HUDEP-2 (cell line): ENCODE measurements around the gene NKAIN2.

Source experiments
- DNase-seq, 76 experiments: peaks; one replicate each; lab custom pipeline; 2025; ENCODE audit not compliant: unreplicated experiment in 76 of 76; lab: John Stamatoyannopoulos, UW

NKAIN2 gene

DNA sequence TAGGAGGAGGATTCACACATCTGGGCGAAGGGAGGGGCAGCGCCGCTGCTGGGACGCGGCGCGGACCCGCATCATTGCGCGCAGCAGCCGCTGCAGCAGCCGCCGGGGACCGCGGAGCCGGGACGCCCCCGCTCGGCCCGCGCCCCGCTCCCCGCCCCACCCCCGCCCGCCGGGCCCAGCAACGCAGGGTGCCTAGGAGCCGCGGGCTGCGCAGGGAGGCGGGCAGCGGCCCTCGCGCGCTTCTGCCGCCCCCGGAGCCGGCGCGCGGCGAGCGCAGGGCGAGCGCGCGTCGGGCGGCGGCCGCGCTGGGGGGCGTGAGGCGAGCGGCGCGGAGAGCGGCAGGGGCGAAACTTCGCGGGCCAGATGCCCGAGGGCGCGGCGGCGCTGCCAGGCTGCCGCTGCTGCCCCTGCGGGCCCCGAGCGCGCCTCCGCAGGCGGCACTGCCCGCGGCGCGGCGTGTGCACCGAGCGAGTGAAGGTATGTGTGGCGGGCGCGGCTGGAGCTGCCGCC lies at the start of gene NKAIN2:
Gene NKAIN2 (plus strand): TSS at position 362 of the 510 bp plus-strand sequence.
- DNase-seq, result no peak

DNA sequence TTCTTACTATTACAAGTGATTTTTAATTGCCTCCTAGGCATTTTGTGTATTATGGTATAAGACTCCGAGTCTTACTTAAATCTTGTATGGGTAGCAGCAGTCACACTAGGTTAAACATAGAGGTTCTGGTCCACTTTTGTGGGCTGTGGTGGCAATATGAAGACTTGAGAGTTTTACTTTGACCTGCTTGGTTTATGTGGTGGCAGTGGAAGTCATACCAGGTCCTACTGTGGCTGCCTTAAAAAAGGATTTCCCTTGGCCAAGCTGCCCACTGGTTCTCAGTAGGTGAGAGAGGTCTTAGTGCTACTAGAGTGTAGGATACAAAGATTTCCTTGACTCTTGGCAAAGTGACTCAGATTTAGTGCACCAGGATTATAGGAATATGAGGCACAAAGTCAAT lies 44.2 kb upstream of the NKAIN2 start:
- no peak for DNase-seq

DNA sequence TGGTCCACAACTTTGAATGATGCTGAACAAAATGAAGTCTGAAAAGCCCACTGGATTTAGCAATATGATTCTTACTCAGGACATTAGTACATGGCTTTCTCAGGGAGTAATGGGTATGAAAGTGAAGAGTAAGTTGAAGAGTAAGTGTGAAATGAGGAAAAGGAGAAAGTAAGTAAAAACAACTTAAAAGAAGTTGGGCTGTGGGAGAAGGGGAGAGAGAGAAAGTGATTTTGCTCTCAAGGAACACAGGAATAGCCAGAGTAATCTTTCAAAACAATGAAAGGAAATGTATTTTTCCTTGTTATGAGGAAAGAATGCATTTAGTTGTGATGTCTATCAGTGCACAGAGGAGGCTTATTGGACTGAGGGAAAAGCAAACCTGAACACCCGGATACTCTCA lies 39.8 kb upstream of the NKAIN2 start:
- DNase-seq, result no peak

- DNase-seq, result no peak
Measured at GRCh38 chr6:123764722-123765121, 38.9 kb upstream of the NKAIN2 start.

GRCh38 chr6:123768921-123769320 lies 34.7 kb upstream of the NKAIN2 start:
- no peak for DNase-seq

DNA sequence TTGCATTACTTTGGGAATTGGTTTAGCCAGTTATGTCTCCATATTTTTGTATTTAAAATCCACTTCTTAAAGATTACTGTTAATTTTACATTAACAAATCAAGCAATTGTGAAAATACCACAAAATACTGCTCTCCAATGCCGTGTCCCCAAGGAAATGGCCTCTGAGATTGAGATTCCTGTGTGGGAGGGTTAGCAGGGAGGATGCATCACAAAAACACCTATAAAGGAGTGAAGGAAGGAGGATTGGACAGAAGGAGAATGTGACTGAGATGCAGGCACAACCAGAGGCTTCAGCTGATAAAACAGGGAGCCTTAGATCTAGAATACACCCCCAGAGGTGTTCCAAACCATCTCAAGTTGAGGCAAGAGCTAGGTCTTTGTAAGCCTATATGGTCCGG lies 34.2 kb upstream of the NKAIN2 start:
- DNase-seq, result no peak

- no peak for DNase-seq
Measured at GRCh38 chr6:123770247-123770949, 33.3 kb upstream of the NKAIN2 start.

- no peak for DNase-seq
Measured at GRCh38 chr6:123771126-123771525, 32.5 kb upstream of the NKAIN2 start.

- DNase-seq, result no peak
Measured at GRCh38 chr6:123777563-123777962, 26.1 kb upstream of the NKAIN2 start.

- no peak for DNase-seq
Measured at GRCh38 chr6:123780021-123780420, 23.6 kb upstream of the NKAIN2 start.

- no peak for DNase-seq
Measured at GRCh38 chr6:123784330-123784729, 19.3 kb upstream of the NKAIN2 start.

DNA sequence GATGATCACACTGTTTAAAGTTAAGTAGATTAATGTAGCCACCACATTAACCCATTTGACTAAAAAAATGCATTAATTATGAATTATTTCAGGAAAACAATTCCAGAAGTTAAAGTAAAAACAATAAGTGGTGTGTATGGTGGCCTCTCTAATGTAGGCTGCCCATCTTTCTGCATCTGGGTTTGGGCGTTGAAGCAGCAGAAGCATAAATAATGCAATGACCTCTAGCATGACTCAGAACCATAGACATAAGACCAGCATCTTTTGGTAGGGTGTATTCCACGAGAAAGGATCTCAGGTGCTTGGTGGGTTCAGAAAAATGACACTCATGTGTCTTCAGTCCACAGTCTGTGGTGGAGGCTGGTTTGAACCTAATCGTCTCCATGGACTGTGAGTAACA lies 18.6 kb upstream of the NKAIN2 start:
- no peak for DNase-seq

DNA sequence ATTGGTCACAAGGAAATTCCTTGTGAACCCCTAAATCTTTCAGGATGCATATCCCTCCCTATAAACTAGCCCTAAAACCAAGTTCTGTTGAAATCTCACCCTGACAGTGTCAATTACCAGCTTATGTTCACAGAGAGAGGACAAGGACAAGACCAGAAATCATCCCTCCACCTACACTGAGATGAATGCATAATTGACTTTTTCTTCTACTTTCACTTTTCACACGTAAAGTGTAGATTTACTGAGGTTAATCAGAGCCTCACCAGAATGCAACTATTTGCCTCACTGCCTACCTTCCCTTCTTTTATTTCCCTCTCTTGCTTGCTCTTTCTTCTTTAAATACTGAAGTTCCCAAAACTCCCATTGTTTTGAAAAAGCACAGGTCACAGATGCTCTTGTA lies 15.3 kb upstream of the NKAIN2 start:
- DNase-seq, result no peak

- no peak for DNase-seq
Measured at GRCh38 chr6:123794190-123794589, 9.5 kb upstream of the NKAIN2 start.

DNA sequence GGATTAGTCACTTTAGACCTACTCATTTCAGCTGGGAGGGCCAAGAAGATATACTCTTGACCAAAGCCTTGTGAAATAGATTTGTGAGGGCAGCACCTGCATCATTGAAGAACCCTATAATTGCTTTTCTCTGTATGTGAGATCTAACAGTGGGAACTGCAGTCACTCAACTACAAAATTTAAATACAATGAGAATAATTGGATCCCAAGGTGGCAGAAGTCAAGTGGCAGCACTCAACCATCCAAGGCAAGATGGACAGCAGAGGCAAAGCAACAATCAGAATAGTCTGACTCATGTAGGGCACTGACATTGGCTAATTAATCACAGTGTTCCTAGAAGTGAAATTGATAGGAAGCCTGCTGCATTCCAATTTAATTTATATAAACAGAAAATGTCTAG lies 8.9 kb upstream of the NKAIN2 start:
- no peak for DNase-seq

GRCh38 chr6:123801067-123801466 lies 2.6 kb upstream of the NKAIN2 start:
- DNase-seq, result no peak

- no peak for DNase-seq
Measured at GRCh38 chr6:123802351-123802696, 1.3 kb upstream of the NKAIN2 start.

DNA sequence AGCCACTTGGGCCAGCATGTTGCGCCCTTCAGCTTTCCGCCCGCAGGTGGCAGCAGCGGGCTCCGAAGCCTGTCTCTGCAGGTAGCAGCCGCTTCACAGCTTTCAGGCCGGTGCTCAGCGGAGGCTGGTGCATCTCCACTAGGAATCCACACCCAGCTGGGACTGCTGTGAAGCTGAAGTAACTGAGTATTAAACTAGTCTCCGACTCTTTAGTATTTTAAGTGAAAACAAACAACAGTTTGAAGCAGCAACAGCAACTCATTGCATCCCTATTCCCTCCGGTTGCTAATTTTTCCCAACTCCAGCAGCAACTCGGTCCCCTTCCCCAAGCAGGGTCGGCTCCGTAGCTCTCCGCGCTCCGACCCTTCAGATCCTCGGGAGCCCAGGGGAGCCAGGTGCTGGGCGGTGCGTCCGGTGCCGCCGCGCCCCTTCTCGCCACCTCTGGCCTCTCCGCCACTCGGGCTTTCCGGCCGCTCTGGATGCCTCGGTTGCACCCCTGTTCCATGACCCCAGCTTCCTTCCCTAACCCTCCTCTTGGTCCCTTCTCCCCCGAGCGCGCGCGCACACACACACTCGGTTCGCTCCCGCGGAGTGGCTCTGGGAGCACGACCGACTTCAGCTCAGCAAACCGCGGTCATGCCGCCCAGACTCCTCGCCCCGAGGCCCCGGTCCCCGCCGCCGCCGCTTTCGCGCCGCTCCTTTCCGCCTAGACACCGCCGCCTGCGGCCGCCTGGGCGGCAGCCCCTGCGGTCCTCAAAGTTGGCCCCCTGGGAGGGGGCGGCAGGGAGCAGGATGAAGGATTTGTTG lies 765 bp upstream of the NKAIN2 start:
- DNase-seq, result peak in 65 of 76 experiments; percentile 11 to 81 (median 50)

DNA sequence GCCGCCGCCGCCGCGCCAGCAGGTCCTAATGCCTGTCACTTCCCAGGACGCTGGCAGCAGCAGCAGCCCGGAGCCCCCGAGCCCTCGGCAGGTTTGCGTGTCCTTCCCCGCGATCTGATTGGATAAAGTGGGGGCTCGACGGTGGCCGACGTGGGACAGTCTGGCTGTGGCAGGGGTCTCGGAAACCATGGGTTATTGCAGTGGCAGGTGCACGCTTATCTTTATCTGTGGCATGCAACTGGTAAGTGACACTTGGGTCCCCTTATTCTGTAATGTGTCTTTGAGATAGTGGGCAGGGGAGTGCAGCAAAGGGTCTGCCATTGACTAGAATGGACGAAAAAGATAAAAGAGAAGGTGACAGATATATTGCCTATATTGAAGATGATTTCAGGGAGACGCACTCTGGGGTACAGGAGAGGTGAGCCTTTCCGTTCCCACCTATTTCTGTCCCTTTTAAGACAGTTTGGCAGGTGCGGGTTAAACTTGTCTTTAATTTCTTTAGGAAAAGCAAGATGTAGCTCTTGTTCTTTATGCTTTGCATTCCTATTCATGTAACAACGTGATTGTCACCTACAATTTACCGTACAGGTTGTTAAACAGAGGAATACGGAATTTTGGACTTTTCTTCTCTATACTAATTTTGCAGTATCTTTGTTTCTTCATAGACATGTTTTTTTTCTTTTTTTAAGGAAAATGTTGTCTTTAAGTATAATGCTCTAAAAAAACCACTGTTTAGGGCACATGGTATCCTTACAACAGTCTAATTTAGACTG lies 535 bp downstream of the NKAIN2 start:
- DNase-seq, result no peak

DNA sequence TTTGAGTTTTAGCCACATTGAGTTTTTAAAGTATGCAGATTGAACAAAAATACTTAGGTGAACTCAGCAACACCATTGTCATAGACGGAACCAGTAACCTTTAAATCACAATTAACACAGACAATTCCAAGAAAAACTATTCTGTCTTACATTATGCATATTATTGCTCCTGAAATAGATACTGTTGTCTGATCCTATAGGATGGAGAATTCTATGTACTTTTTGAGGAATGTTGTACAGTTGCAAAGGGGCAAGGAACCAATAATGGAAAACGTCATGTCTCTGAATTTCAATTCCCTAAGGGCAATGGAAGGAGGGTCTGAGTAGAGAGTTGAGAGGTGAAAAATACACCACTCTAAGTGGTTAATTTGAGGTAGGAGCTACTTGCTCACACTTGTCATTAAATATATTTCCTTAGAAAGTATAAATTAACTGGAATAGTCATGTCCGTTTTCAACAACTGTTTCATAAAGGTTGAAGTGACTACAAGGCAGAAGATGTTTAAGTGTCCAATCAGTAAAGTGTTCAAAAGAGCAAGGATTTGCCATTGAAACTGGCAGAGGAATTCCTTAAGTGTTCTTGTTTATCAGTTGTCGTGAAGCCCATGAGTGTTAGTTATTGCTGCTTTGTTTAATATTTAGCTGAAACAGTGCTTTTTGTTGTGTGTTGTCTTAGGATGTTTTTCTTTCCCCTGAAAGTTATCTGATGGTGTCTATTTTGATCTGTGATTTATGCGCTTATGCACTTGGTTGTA lies 1.3 kb downstream of the NKAIN2 start:
- DNase-seq, result no peak

DNA sequence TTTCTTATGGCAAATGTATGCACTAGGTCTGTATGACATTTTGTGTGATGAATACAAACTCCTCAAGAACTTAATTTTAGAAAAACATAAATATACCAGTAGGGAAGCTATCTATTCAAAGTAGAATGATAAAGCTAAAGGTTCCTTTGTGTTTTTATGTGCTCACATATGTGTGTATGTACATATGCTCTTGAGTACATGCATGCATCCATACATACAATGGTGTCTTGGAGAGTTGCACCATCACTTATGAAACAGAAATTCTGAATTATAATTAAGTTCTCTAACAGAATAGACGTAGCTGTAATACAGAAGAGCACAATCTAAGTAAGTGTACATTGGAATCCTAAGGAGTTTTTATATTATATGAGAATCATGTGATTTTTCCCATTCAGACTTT lies 2.3 kb downstream of the NKAIN2 start:
- no peak for DNase-seq
